ENCODE results near the gene ZNF618.

- TF ChIP-seq CTCF (IDR thresholded peaks at IDR 0.05) (no peak), POLR2A (IDR thresholded peaks at IDR 0.05) (no peak)
These were observed 88.5 kb downstream of the ZNF618 start for GRCh38 chr9:113964495-113965170.

All from esophagus squamous epithelium (tissue), 4 donors.